GM18868 (cell line): Measurements from ENCODE around the gene MACROD1.

Source experiments
- ATAC-seq: cut with Tn5 transposase; IDR thresholded peaks from one replicate; pipeline ENCODE4 v1.9.1; 2021; ENCODE audit warnings: mild to moderate bottlenecking, moderate library complexity; ENCODE audit not compliant: unreplicated experiment

Gene MACROD1

DNA sequence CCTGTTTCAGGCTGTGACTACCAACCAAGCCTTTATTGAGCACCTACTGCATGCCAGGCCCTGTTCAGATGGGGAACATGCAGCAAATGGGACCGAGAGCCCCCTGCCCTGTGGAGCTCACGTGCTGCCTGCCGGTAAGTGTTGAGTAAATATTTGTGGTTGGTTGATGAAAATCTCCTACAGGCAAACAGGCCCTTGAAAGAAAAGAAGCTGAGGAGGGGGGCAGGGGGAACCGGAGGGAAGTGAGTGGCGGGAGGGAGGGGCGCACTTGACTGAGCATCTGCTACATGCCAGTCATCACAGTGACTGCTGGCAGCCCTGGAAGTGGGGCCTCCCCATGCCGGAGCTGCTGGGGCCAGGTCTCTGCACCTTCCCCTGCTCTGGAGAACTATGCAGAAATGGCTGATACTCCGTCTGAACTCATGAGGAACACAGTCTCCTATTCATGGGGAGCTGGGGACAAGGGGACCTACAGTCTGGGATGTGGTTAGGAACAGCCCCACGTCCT is 34.2 kb downstream of the MACROD1 start:
- no peak for ATAC-seq

DNA sequence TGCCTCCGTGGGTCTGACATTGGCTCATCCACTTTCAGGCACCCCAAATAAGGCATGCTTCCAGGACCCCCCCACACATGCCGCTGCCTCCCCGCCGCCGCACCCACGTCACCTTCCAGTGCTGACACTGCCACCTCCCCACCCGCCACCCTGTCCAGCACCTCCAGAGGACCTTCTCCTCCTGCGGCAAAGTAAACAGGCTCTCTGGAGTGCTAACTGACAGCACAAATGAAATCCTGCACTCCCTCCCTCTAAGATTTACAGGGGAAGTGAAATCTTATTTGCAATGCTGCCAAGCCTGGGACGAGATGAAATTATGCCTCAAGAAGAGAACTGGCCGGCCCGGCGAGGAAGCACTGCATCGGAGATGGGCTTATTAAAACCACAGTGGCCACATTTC is 35.3 kb downstream of the MACROD1 start:
- ATAC-seq = no peak

DNA sequence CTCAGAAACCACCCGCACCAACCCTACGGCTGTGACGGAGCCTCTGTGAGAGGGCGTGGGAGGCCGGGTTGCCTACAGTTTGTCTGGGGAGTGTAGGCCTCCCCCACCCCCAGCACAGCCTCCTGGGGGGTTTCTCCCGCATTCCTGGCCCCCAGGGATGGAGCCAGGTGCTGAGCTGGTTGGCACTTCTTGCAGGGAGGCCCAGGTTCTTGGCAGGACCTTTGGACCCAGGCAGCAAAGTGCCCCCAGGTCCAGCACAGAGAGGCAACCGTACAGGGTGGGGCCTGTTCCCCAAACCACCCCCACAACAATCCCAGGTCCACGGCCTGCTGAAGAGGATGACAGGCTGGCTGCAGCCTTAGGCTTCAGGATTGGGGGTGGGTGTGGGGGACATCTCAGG is 36.5 kb downstream of the MACROD1 start:
- no peak for ATAC-seq

DNA sequence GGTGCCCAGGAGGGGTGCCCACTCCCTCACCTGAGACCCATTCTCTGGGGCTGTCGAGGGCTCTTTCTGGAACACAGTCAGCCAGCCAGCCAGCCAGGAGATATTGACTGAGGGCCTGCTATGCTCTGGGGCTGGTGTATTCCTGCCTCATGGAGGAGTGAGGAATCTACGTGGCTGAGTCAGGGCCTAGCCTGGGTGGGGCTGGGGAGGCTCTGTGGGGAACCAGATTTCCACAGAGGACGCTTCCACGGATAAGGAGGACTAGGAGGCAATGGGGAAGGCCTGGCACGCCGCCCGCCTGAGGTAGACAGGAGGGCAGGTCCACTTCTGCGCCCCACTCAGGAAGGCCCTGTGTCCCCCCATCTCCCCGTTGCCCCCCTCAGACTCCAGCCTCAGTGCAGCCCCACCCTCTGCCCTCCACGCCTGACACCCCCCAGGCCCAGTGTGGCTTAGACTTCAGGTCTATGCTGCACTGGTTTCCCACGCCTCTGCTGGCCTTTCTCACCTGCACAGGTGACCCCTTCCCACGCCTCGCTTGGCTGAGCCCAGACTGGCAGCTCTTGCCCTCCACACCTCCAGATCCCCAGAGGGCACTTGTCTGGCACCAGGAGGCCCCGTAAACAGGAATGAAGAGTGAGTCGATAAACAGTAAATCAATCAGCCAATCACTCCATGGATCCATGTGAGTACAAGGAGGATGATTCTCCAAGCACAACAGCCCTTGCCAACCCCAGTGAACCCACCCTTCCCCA is 37.5 kb downstream of the MACROD1 start:
- no peak for ATAC-seq

DNA sequence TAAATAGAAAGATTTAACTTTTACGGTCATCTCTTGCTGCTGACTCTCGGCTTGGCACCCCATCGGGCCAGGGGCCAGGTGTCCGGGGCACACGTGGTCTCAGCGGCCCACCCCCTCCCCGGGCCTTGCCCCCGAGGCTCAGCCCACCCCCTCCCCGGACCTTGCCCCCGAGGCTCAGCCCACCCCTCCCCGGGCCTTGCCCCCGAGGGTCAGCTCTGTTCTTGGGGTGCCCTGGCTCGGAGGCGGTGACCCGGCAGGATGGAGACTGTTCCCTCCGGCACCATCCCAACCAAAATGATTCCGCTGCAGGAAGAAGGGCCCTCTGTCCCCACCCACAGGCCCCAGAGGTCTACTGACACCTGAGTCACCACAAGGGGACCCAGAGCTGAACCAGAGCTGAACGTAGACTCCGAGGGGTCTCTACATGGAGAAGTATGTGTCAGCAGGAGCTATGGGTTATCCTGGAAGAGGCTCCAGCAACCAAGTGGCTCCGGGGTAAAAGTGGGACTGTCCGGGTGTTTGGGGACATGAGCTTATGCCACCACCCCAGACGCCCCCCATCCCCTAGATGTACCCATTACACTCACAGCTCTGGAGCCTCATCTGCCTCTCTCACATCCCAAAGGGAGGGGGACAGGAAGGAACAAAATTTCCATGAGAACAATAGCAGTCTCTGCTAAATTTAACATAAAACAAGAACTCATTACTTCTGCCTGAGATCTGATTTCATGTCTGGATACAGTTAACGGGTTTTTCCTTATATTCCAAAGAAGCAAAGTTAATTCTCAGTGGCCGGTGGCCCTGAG is 38.4 kb downstream of the MACROD1 start:
- no peak for ATAC-seq

DNA sequence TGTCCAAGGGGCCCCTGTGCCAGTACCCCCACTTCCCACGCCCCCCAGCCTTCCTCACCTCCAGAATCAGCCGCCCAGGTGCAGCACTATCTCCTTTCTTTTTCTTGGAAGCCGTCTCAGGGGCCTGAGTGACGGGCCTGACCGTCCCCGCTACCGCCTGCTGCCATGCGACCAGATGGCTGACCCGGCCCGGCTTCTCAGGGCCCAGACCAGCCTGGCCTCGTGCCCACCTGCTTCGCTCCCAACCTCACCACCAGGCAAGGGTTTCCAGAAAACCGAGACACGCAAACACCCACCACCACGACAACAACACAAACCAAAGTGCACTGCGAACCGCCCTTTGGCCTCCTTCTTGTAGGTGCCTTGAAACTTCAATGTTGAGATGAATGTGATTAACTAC is 39.1 kb downstream of the MACROD1 start:
- ATAC-seq = no peak

DNA sequence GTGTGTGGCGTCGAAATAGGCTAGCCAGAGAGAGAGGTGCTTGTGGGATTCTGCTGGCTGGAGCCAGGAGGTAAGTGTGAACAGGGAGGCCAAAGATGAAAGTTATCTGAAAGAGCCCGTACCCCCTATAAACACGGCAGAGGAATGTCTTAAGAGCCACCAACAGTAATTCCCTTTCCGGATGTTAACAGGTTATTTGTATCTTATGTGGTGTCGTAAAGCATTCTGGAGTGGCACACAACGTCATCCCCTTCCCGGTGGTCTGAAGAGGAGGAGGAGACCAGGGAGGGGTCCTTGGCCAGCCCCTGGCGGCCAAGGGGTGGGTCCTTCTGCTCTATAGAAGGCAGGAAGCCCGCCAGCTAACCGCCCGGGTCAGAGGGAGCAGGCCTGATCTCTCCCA is 39.5 kb downstream of the MACROD1 start:
- no peak for ATAC-seq

DNA sequence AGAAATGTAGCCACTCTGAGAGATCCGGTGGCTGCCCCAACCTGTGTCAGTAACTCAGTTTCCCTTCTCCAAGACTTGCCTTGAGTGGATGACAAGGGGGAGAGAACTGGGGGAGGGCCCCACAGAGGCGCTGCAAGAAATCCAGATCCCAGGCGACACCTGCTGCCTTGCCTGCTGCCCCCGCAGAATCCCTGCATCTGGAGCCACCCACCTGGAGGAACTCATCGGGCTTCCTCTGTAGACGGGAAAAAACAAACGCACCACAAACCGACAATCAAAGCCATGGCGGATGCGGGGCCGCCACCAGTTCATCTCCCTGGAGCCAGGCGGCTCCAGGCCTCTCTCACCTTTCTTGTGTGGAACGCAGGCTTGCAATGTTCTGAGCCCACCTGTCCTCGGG is 40.2 kb downstream of the MACROD1 start:
- ATAC-seq = no peak

DNA sequence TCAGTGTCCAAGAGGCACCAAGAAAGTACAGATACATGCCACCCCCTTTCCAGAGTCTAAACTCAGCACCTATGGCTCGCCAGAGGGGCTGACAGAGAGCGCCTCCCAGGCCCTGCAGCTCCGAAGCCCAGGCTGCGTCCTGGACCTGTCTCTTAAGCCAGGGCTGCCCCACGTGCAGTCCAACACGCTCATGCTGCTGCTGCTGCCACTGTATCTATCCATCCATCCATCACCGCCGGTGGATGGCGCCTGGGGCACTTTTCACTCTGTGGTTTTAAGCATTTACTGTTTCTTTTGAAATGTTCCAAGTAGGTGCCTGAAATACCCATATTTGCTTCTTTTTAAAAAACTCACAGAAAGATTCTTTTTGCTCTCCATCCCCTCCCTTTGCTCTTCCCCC is 41.8 kb downstream of the MACROD1 start:
- ATAC-seq = no peak

DNA sequence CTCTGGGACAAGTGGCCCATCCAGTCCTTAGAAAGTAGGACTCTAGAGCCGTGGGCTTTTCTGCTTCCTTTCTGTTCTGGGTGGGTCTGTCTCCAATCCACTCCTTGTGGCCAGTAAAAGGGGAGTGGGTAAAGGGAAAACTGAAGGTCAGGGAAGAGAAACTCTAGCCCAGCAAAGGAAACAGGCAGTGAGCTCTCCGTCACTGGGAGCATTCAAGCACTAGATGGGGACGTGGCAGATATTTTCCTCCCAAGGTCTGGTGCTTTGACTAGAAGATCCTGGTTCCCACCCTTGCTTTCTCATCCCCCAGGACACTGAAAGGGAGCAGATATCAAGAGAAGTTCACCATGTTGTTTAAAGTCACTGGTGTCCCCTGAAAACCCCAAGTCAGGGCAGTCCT is 42.2 kb downstream of the MACROD1 start:
- ATAC-seq = no peak

DNA sequence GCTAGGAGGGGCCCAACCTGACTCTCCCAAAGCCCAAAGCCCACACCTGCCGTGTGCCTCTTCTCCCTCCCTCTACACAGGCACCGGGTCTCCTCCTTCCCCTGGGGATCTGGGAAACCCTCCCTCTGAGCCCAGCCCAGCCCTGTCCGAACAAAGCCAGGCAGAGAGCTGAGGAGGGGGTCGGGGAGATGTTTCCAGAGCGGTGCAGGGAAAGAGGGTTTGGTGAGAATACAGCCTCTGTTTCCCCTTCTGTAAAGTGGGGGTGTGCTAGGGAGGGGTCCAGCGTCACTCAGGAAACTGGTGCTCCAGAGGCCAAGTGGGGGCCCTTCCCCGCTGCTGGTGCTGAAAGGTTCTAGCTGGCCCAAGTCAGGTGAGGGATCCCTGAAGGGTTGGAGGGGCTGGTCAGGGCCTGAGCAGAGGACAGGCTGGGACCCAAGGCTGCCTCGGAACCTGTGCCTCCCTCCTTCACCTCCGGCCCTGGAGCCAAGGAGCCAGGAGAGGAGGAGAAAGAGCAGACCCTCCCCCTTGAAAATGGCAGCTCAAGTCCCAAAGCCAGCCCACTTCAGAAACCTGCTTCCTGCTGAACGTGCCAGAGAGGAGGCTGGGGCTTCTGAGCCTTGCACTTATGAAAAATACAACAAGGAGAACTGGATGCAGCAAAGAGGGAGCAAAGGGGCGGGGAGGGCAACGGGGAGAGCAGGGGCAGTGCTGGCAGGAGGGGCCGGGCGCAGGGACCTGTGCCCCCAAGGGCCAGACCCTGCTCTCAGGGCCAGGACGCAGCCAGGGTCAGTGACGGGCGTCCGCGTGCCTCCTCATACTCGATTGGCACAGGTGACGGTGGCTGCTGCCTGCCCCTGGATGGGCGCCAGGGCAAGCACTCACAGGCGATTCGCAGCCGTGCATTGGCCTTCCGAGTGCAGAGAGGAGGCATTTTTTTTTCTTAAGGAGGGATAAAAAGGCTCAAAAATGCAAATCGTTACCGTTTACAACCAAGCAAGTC is 43.2 kb downstream of the MACROD1 start:
- ATAC-seq = no peak

DNA sequence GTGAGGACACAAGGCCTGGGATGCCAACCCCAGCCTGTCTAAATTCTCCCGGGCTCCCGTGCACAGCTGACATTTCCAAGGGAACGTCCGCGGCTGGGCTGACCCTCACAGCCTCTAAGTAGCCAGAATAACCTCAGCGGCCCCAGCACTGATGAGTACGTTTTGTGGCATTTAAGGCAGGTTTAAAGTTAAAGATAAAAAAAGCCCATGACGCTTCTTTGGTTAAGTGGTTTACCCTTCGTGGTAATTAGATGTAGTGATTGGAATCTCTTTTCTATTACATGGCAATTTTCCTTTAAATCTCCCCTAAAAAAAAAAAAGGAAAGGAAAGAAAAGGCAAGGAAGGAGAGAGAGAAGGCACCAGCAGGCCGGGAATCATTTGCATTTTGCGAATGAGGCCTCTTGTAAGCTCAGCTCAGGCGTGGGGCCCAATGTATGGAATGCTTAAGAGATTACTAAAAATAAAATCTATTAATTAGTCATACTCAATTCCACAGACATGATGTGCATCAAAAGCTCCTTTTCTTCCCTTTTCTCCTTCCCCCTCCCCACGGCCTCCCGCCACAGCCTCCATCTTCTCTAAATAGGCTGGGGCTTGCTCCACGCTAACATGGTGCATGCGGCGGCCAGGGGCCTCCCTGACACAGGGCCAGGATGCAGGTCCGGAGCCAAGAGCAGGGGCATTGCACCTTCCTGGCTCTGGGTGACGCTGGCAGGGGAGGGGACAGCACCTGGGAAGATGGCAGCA is 44.1 kb downstream of the MACROD1 start:
- no peak for ATAC-seq

DNA sequence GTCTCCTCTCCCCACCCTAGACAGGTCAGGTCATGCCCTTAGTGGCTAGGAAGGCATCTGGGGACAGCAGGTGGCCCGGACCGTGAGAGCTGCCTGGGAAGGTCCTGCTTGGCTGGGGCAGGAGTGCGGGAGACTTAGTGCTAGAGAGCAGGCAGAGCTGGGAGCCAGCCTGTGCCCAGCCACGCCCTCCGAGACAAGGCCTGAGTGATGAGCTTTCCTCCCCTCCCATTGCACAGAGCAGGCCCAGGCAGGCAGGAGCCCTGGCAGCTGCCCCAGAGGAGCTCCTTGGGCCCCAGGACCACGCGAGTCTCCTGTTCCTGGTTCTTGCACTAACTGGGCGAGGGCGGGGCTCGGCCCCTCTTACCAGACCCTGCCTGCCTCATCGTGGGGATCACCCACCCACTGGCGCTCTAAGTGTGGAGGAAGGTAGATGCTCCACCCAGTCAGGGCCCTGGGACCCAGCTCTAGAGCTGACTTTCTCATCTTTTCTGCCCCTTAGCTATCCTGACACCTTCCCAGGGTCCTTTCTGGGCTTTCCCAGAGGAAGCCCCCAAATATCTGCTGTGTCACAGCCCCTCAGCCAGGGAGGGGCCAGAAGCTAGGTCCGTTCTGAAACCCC is 44.9 kb downstream of the MACROD1 start:
- no peak for ATAC-seq

DNA sequence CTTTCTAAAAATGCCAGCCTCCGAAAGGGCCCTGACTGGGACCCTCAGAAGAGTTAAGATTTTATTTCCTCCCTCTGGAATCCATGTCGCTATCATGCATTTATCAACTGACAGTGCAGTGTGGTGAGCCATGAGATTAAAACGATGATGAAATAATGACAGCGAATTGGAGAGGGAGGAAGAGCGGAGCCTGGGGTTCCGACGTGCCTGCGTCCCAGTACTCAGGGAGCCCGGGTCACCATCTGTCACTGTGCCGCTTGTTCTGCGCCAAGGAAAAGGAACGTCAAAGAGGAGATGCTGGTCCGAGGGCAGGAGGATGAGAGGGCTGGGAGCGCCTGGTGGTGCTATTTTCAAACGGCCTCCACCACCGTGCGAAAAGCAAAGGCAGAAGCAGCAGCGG is 46.2 kb downstream of the MACROD1 start:
- ATAC-seq = no peak

DNA sequence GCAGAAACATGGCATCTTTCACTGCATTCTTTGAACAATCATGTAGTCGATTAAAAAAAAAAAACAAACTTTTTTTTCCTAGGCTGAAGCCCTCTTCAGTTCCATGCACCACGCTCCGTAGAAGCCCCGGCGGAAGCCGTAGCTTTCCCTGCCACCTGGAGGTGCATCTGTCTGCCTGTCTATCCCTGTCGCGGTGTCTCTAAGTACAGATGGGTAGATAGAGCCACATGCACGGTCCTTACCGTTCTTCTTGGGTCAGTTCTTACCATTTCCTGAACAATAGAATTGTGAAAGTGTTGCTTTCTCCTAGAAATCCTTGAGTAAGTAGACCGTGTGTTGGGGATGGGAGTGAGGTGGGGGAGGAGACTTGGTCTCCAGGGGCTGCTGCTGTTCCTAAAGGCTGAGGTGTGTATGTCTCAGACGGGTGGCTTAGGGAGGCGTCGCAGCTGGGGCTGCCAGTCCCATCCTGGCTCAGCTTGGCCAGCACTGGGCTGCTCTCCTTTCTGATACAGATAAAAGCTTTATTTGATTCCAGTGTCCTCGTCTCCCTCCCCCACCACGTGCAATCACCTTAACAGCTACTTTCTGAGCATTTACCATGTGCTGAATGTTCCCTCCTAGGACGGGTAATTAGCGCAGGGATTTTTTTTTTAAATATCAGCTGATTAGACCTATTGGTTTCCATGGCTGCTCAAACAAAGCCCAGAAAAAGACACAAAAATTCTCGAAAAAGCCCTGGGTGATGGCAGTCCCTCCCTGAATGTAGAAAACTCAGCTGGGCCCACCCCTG is 46.8 kb downstream of the MACROD1 start:
- no peak for ATAC-seq

DNA sequence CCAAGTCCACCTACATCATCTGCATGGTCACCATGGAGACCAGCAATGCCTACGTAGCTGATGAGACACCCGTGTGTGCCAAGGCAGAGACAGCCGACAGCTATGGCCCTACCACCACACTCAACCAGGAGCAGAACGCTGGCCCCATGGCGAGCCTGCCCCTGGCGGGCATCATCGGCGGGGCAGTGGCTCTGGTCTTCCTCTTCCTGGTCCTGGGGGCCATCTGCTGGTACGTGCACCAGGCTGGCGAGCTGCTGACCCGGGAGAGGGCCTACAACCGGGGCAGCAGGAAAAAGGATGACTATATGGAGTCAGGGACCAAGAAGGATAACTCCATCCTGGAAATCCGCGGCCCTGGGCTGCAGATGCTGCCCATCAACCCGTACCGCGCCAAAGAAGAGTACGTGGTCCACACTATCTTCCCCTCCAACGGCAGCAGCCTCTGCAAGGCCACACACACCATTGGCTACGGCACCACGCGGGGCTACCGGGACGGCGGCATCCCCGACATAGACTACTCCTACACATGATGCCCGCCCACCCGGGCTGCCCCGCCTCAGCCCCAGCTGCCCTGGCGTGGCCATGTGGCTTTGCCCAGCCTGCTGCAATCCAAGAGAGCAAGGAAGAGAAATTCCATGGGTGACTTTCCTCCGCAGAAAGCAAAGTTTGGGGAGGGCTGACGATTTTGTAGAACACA is 48.0 kb downstream of the MACROD1 start:
- ATAC-seq = no peak

DNA sequence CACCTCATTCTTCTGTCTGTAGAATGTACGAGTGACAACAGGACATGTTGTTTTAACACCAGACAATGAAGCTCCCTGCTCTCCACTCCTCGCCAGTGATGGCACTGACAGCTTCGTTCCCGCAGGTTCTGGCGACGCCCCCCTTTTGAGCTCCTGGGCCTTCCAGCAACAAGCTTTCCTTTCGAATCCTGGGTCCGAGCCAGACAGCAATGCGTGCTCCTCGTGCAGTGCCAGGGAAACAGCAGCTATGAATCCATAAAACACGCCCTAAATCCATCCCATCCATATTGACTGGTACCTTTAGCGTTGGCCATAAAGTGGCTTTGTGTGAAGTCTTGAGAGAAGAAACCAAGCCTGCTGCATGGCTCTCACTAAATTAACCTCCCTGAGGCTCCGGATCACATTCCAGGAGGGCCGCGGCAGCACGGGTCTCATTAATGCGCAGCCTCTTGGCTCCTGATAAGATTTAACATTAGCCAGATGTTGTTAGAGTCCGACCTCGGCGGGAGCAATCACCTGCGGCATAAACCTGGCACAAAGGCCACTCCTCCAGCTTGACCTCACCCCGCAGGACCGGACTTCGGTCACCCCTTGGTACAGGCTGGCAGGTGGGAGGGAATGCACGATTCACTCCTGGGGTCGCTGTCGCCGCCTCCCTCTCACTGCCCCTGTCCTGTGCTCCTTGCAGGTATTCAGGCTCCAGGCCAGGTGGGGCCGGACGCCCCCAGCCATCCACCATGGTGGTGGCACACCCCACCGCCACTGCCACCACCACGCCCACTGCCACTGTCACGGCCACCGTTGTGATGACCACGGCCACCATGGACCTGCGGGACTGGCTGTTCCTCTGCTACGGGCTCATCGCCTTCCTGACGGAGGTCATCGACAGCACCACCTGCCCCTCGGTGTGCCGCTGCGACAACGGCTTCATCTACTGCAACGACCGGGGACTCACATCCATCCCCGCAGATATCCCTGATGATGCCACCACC is 50.1 kb downstream of the MACROD1 start:
- ATAC-seq = no peak
